Bronchial epithelial cell (primary cell): ENCODE data around the gene TTC12. TPM values are rescaled to one million over a fixed set of nuclear protein-coding genes. Genes with fewer than 3 reads are reported as not detected.
A peak's percentile ranks its signal among the peaks of the same experiment; 100 is the strongest.

Experiments used
- DNase-seq: peaks from one replicate; pipeline ENCODE4 v3.0.0-alpha.2; 2010; ENCODE audit warnings: low read depth
- FAIRE-seq: peaks from 2 replicates; lab custom pipeline; 2011; peaks lifted over from hg19 to GRCh38; lab: Jason Lieb, UNC
- H3K27me3 ChIP-seq: 2 replicates; pipeline ENCODE4 v1.5.1; 2011; ENCODE audit warnings: low read length; ENCODE audit not compliant: control insufficient read depth, insufficient read depth
- H3K36me3 ChIP-seq: 2 replicates; pipeline ENCODE4 v1.5.1; 2011; ENCODE audit warnings: low read length; ENCODE audit not compliant: control insufficient read depth, insufficient read depth
- H3K4me3 ChIP-seq: 2 replicates; pipeline ENCODE4 v1.5.1; 2011; ENCODE audit warnings: mild to moderate bottlenecking, low read depth, low read length, control low read depth
- CTCF ChIP-seq: IDR thresholded peaks from 2 replicates; pipeline ENCODE4 v1.5.1; 2011; ENCODE audit warnings: mild to moderate bottlenecking, moderate library complexity, low read length, control low read depth, inconsistent platforms; ENCODE audit not compliant: insufficient read depth, severe bottlenecking
- total RNA-seq: library from RNA; depleted of rRNA; stranded (reverse); fragments of >200 nt; gene quantifications from 2 replicates; pipeline ENCODE4 v1.2.1, GENCODE V29; 2014

Gene TTC12
- total RNA-seq, 1 donor from 2014 or later: 12.9 TPM

GRCh38 chr11:113341388-113342165 is 27.2 kb downstream of the TTC12 start:
- FAIRE-seq: peak; percentile 50
- peaks cover 6% of the 10 kb centered on the region for H3K36me3 ChIP-seq

GRCh38 chr11:113345978-113346377 is 31.6 kb downstream of the TTC12 start:
- H3K36me3 ChIP-seq: peaks cover 6% of the 10 kb centered on the region
- H3K27me3 ChIP-seq: no peaks in the 10 kb centered on the region
- peak; percentile 99 for DNase-seq
- no peak for TF ChIP-seq CTCF
- no peak for FAIRE-seq
- no peak overlapping the region for H3K4me3 ChIP-seq

More at GRCh38 chr11:113341388-113342165, 27.2 kb downstream of the TTC12 start:
- H3K27me3 ChIP-seq: no peaks in the 10 kb centered on the region
- no peak overlapping the region for H3K4me3 ChIP-seq
- TF ChIP-seq CTCF: no peak
- DNase-seq: no peak

- DNase-seq: no peak
- no peaks in the 10 kb centered on the region for H3K27me3 ChIP-seq
- peaks cover 8% of the 10 kb centered on the region for H3K36me3 ChIP-seq
- TF ChIP-seq CTCF: no peak
- no peak for FAIRE-seq
- H3K4me3 ChIP-seq: no peak overlapping the region
These were observed 35.1 kb downstream of the TTC12 start for GRCh38 chr11:113349528-113349927.

GRCh38 chr11:113350336-113351067 is 36.1 kb downstream of the TTC12 start:
- no peak for TF ChIP-seq CTCF
- no peak for FAIRE-seq
- Histone ChIP-seq H3K36me3 (peaks cover 8% of the 10 kb centered on the region), H3K4me3 (no peak overlapping the region), H3K27me3 (no peaks in the 10 kb centered on the region)
- DNase-seq: no peak

GRCh38 chr11:113351068-113351450 is 36.7 kb downstream of the TTC12 start:
- peaks cover 9% of the 10 kb centered on the region for H3K36me3 ChIP-seq
- no peak for TF ChIP-seq CTCF
- H3K4me3 ChIP-seq: no peak overlapping the region
- FAIRE-seq (no peak), DNase-seq (no peak)
- H3K27me3 ChIP-seq: no peaks in the 10 kb centered on the region
